ENCODE results near the gene UPB1.

DNA sequence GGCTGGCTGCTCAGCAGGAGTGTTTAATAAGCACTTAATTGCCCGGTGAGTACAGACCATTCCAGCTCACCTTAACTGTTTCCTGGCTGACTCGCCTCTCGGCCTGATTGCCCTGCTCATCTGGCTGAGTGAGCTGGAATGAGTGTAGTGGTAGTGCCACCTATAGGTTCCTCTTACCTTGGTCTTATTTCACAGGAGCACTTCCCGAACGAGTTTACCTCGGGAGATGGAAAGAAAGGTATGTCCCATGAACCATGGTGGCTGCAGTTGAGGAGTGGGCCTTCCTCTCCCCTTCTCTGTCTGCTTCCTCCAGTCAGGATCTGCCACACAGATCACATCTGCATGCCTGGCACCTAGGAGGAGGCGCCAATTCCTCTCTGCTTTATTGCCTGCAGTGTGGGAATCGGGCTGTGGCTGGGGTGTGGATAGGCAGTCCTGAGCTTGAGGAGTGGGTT is 26.7 kb downstream of the UPB1 start:
- TF ChIP-seq ZNF274 (IDR thresholded peaks at IDR 0.05; ENCODE audit: insufficient read depth, insufficient read length) (no peak), POLR2A (IDR thresholded peaks at IDR 0.05; ENCODE audit: low read depth, low read length) (no peak), FOXK2 (IDR thresholded peaks at IDR 0.05) (no peak), CTCF (IDR thresholded peaks at IDR 0.05 in 2 of 3, conservative IDR thresholded peaks at IDR 0.05 in 1 of 3; ENCODE audit: control insufficient read depth in 2 of 3, extremely low read depth in 1 of 3, insufficient read depth in 1 of 3, low read depth in 3 of 3, low read length in 3 of 3) (peak; percentile 58 to 87 (median 61); a peak in 5 of 6 replicates), CHD4 (IDR thresholded peaks at IDR 0.05) (no peak), HDAC2 (IDR thresholded peaks at IDR 0.05) (no peak)

All from GM12878 (cell line).